ENCODE results near the gene PTGR2. TPM values are rescaled to one million over a fixed set of nuclear protein-coding genes. Genes with fewer than 3 reads are reported as not detected.
"Not testable (repeated sequence)": the region's sequence is repeated elsewhere in the genome, so short reads cannot be mapped to it uniquely, and the experiment has no call there.

Gene PTGR2
- total RNA-seq, 1 experiment from 2014 or later = 16.0 TPM

DNA sequence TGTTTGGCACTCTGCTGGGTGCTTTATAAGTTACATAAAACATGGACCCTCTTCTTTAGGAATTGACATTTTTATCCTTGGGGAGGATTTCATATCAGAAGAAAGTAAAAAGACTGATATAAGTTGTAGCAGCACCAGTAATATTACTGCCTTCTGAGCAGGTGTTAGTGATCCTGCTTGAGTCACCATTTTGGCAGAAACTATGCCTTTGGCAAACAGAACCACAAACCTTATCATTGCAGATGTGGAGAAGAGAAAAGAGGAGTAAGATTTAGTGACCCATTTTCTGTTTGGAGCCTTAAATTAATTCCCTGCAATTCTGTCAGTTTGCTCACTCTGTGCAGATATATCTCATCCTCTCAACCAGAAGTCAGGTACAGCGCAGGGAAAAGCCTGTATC, 58.0 kb downstream of the PTGR2 start:
- POLR2A ChIA-PET (ENCODE audit: low non-redundant PET) = no interaction called here
- Histone ChIP-seq H3K27ac (ENCODE audit: low read depth, low read length, poor library complexity, severe bottlenecking) (no peak overlapping the region), H3K4me3 (ENCODE audit: low read depth, low read length, poor library complexity, severe bottlenecking) (no peak overlapping the region), H3K27me3 (replicated peaks; ENCODE audit: insufficient read depth, low read depth, low read length, poor library complexity) (no peaks in the 10 kb centered on the region), H3K9me3 (ENCODE audit: low read depth, low read length, poor library complexity, severe bottlenecking) (no peaks in the 10 kb centered on the region), H3K4me1 (ENCODE audit: insufficient read depth, low read length, poor library complexity, severe bottlenecking) (no peaks in the 10 kb centered on the region), H3K36me3 (ENCODE audit: insufficient read depth, low read length, poor library complexity, severe bottlenecking) (peaks cover 71% of the 10 kb centered on the region)
- BruUV-seq (replicated peaks) = no TSS peak
- no peak for DNase-seq (ENCODE audit: low spot score)
- intact Hi-C loops (cut with micrococcal nuclease; ENCODE audit: unreplicated experiment) = no loop called here
- TF ChIP-seq EZH2 (IDR thresholded peaks at IDR 0.05; ENCODE audit: borderline replicate concordance, low read depth, low read length, poor library complexity, severe bottlenecking) (no peak), CTCF (conservative IDR thresholded peaks at IDR 0.05; ENCODE audit: low read depth, low read length) (no peak)
- CTCF ChIA-PET = no interaction called here

GRCh38 chr14:73913256-73913655, 61.6 kb downstream of the PTGR2 start:
- TF ChIP-seq CTCF (conservative IDR thresholded peaks at IDR 0.05; ENCODE audit: low read depth, low read length) (no peak), EZH2 (IDR thresholded peaks at IDR 0.05; ENCODE audit: borderline replicate concordance, low read depth, low read length, poor library complexity, severe bottlenecking) (no peak)
- CTCF ChIA-PET = no interaction called here
- intact Hi-C loops (cut with micrococcal nuclease; ENCODE audit: unreplicated experiment) = no loop called here
- H3K9me3 ChIP-seq (ENCODE audit: low read depth, low read length, poor library complexity, severe bottlenecking) = no peaks in the 10 kb centered on the region
- no peaks in the 10 kb centered on the region for H3K4me1 ChIP-seq (ENCODE audit: insufficient read depth, low read length, poor library complexity, severe bottlenecking)
- no peaks in the 10 kb centered on the region for H3K27me3 ChIP-seq (replicated peaks; ENCODE audit: insufficient read depth, low read depth, low read length, poor library complexity)
- H3K27ac ChIP-seq (ENCODE audit: low read depth, low read length, poor library complexity, severe bottlenecking) = no peak overlapping the region
- H3K36me3 ChIP-seq (ENCODE audit: insufficient read depth, low read length, poor library complexity, severe bottlenecking) = peaks cover 46% of the 10 kb centered on the region
- BruUV-seq (replicated peaks) = no TSS peak
- no peak overlapping the region for H3K4me3 ChIP-seq (ENCODE audit: low read depth, low read length, poor library complexity, severe bottlenecking)
- POLR2A ChIA-PET (ENCODE audit: low non-redundant PET) = no interaction called here
- no peak for DNase-seq (ENCODE audit: low spot score)

DNA sequence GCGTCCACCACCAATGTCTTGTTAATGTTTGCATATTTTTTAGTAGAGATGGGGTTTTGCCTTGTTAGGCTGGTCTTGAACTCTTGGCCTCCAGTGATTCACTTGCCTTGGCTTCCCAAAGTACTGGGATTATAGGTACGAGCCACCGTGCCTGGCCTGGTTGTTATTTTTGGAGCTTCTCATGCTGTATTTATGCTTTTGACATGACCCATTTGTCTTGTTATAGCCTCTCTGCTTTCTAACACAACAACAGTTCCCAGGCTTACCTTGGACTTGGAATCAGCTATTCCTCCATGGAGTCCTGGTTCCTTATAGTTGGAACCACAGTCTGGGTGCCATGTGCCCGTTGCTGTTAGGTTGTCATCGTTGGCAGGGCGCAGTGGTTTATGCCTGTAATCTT, 64.7 kb downstream of the PTGR2 start:
- no peak for DNase-seq (ENCODE audit: low spot score)
- H3K36me3 ChIP-seq (ENCODE audit: insufficient read depth, low read length, poor library complexity, severe bottlenecking) = peaks cover 39% of the 10 kb centered on the region
- ChIA-PET CTCF (no interaction called here), POLR2A (ENCODE audit: low non-redundant PET) (no interaction called here)
- H3K4me1 ChIP-seq (ENCODE audit: insufficient read depth, low read length, poor library complexity, severe bottlenecking) = no peaks in the 10 kb centered on the region
- TF ChIP-seq EZH2 (IDR thresholded peaks at IDR 0.05; ENCODE audit: borderline replicate concordance, low read depth, low read length, poor library complexity, severe bottlenecking) = no peak
- no peak for TF ChIP-seq CTCF (conservative IDR thresholded peaks at IDR 0.05; ENCODE audit: low read depth, low read length)
- intact Hi-C loops (cut with micrococcal nuclease; ENCODE audit: unreplicated experiment) = no loop called here
- no peak overlapping the region for H3K4me3 ChIP-seq (ENCODE audit: low read depth, low read length, poor library complexity, severe bottlenecking)
- H3K9me3 ChIP-seq (ENCODE audit: low read depth, low read length, poor library complexity, severe bottlenecking) = no peaks in the 10 kb centered on the region
- H3K27ac ChIP-seq (ENCODE audit: low read depth, low read length, poor library complexity, severe bottlenecking) = no peak overlapping the region
- no peaks in the 10 kb centered on the region for H3K27me3 ChIP-seq (replicated peaks; ENCODE audit: insufficient read depth, low read depth, low read length, poor library complexity)
- BruUV-seq (replicated peaks) = no TSS peak

GRCh38 chr14:73919457-73919856, 67.8 kb downstream of the PTGR2 start:
- H3K27me3 ChIP-seq (replicated peaks; ENCODE audit: insufficient read depth, low read depth, low read length, poor library complexity); H3K4me3 ChIP-seq (ENCODE audit: low read depth, low read length, poor library complexity, severe bottlenecking); H3K4me1 ChIP-seq (ENCODE audit: insufficient read depth, low read length, poor library complexity, severe bottlenecking); intact Hi-C loops (cut with micrococcal nuclease; ENCODE audit: unreplicated experiment); DNase-seq (ENCODE audit: low spot score); CTCF ChIA-PET; BruUV-seq (replicated peaks); H3K27ac ChIP-seq (ENCODE audit: low read depth, low read length, poor library complexity, severe bottlenecking); H3K9me3 ChIP-seq (ENCODE audit: low read depth, low read length, poor library complexity, severe bottlenecking); POLR2A ChIA-PET (ENCODE audit: low non-redundant PET): not testable (repeated sequence)
- peaks cover 55% of the 10 kb centered on the region for H3K36me3 ChIP-seq (ENCODE audit: insufficient read depth, low read length, poor library complexity, severe bottlenecking)
